Heart left ventricle (tissue), 13 donors: ENCODE measurements around the gene RIMS4.

ENCODE experiments used
- POLR2A ChIP-seq, 2 donors: fragments of 450-650 bp; IDR thresholded peaks; one replicate each; pipeline ENCODE4 v1.6.1; 2017; ENCODE audit warnings: antibody characterized with exemption in 2 of 2, mild to moderate bottlenecking in 2 of 2, moderate library complexity in 2 of 2
- TF ChIP-seq, protein P1 (sequence below), 12 donors: fragments of 200-600 bp; sonication (generic) in 4 of 12; IDR thresholded peaks; one replicate each; pipeline versions ENCODE4 v1.5.0 to v1.8.0; 2018 to 2022; ENCODE audit warnings: antibody characterized with exemption in 12 of 12, mild to moderate bottlenecking in 5 of 12
- donor health status: ischemic (EF 13 %, LVEDD 7.1; RV severe dilation, severe dysfunction).
- donor health status: DM: no; HTN: yes; CAD: no.
- donor health status: DM: no; HTN: no; CAD: no.
- donor health status: ischemic (EF 25% LVEDD 6.9; RV normal size, moderate dysfunction).
- donor health status: ischemic (EF 25% LVEDD 5.7; RV mildly dilated, moderate dysfunction).
- donor health status: ischemic (EF 35%, LVEDD 5.7; RV mildly dilated, moderate dysfunction).
- donor health status: nonischemic (EF 11% LVEDD 7.7; RV severe dilation, severe dysfunction).
- donor health status: DM: yes; HTN: yes; CAD: no.
- donor health status: PGD.
- donor health status: ischemic (EF 29% LVEDD 5.4; RV normal size, mild dysfunction).
- donor health status: nonischemic (EF 23%, LVEDD 6.1; RV moderate dilation, normal function).

DNA sequence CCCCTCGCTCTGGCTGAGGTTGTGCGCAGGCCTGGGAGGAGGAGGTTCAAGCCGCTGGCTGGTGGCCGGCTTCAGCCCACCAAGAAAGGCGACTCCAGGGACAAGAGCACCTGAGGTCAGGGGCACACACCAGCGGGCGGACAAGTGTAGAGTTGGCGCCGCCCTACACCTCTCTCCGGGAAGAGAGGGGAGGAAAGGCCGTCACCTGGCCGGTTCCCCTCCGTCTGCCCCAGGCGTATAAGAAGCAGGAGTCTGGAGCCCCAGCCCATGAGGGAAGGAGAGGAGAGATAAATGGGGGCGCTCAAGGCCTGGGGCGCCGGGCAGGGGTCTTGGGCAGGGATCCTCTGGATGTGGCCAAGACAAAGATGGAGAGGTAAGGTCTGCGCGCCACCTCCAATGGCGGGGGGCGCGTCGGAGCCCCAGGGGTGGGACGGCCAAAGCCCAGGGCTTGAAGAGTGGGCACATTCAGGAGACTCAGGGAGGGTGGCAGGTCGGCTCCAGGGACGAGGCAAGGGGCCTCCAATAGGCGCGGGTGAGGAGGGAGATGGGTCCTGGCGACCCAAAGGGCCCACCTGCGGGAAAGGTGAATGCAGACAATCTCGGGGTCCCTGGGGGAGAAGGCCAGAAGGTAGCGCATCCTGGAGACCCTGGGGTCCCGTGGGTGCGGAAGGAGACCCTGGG lies 826 bp downstream of the RIMS4 start:
- TF ChIP-seq, protein P1, sequence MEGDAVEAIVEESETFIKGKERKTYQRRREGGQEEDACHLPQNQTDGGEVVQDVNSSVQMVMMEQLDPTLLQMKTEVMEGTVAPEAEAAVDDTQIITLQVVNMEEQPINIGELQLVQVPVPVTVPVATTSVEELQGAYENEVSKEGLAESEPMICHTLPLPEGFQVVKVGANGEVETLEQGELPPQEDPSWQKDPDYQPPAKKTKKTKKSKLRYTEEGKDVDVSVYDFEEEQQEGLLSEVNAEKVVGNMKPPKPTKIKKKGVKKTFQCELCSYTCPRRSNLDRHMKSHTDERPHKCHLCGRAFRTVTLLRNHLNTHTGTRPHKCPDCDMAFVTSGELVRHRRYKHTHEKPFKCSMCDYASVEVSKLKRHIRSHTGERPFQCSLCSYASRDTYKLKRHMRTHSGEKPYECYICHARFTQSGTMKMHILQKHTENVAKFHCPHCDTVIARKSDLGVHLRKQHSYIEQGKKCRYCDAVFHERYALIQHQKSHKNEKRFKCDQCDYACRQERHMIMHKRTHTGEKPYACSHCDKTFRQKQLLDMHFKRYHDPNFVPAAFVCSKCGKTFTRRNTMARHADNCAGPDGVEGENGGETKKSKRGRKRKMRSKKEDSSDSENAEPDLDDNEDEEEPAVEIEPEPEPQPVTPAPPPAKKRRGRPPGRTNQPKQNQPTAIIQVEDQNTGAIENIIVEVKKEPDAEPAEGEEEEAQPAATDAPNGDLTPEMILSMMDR (IDR thresholded peaks at IDR 0.05): no peak
- no peak for TF ChIP-seq POLR2A (IDR thresholded peaks at IDR 0.05)
